K562 (cell line): ENCODE data around the gene ZBTB32. TPM values are rescaled to one million over a fixed set of nuclear protein-coding genes. Genes with fewer than 3 reads are reported as not detected.

Source experiments
- ATAC-seq: fragments of 200-7000 bp; cut with Tn5 transposase; 3 replicates; pipeline ENCODE4 v1.9.1; 2020; ENCODE audit warnings: moderate library complexity
- BruUV-seq: library from RNA; stranded (reverse); fragments of 400-500 nt; replicated peaks from 2 replicates; lab custom pipeline; 2021; lab: Mats Ljungman, UMichigan
- CTCF ChIA-PET: fragments of 300-600 bp; formaldehyde crosslinking; extraction: SDS; loops from one replicate; lab custom pipeline; 2021; ENCODE audit warnings: low intra/inter-chr PET ratio; lab: Yijun Ruan, JAX
- POLR2A ChIA-PET: fragments of 300-600, 350-650 bp; sonication (Branson Sonifier 250); formaldehyde crosslinking; extraction: SDS; loops from one replicate; lab custom pipeline; 2021; ENCODE audit warnings: antibody characterized with exemption, inconsistent platforms; lab: Yijun Ruan, JAX
- DNase-seq, 4 experiments: peaks; one replicate each; pipeline versions ENCODE4 v3.0.0 to v3.0.0-alpha.2; 2011 to 2018; ENCODE audit warnings: low spot score in 3 of 4, mixed read lengths in 3 of 4; ENCODE audit errors: extremely low read depth in 1 of 4
- FAIRE-seq: peaks from 2 replicates; lab custom pipeline; 2011; peaks lifted over from hg19 to GRCh38; lab: Jason Lieb, UNC
- H2AFZ ChIP-seq: 2 replicates; pipeline ENCODE4 v1.6.0; 2011; ENCODE audit warnings: low read depth, low read length, control low read depth, inconsistent platforms
- H3K27ac ChIP-seq: fragments of 200-600 bp; 3 replicates; pipeline ENCODE4 v1.8.0; 2011; ENCODE audit warnings: low read depth, mild to moderate bottlenecking, control low read depth, inconsistent platforms, low read length, moderate library complexity, mixed read lengths; ENCODE audit errors: extremely low read depth
- H3K27me3 ChIP-seq, 2 experiments: fragments of 300-600 bp in 1 of 2; 2 replicates in 1 of 2; 3 replicates in 1 of 2; pipeline versions ENCODE4 v1.6.0 to v1.8.0; 2011; ENCODE audit warnings: inconsistent platforms in 2 of 2, low read length in 2 of 2, mild to moderate bottlenecking in 1 of 2, mixed read lengths in 1 of 2, moderate library complexity in 1 of 2; ENCODE audit not compliant: control insufficient read depth in 2 of 2, insufficient read depth in 2 of 2
- H3K36me3 ChIP-seq: fragments of 300-600 bp; 3 replicates; pipeline ENCODE4 v1.8.0; 2011; ENCODE audit warnings: mild to moderate bottlenecking, low read length, inconsistent platforms; ENCODE audit not compliant: control insufficient read depth, insufficient read depth
- H3K4me1 ChIP-seq, 2 experiments: fragments of 200-600 bp in 1 of 2; replicated peaks in 1 of 2; 2 replicates in 1 of 2; 3 replicates in 1 of 2; pipeline versions ENCODE4 v1.5.1 to v1.8.0; 2011; ENCODE audit warnings: inconsistent platforms in 2 of 2, low read length in 2 of 2, mild to moderate bottlenecking in 1 of 2, mixed read lengths in 1 of 2, moderate library complexity in 1 of 2; ENCODE audit not compliant: control insufficient read depth in 2 of 2, insufficient read depth in 2 of 2
- H3K4me2 ChIP-seq: 2 replicates; pipeline ENCODE4 v1.6.1; 2011; ENCODE audit warnings: low read length, control low read depth, inconsistent platforms, mixed read lengths; ENCODE audit not compliant: insufficient read depth
- H3K4me3 ChIP-seq: fragments of 200-600 bp; sonication (generic), shearing (Covaris generic); 2 replicates; pipeline ENCODE4 v1.5.1; 2016; ENCODE audit warnings: control low read depth, inconsistent platforms
- H3K79me2 ChIP-seq: fragments of 200-600 bp; 3 replicates; pipeline ENCODE4 v1.8.0; 2011; ENCODE audit warnings: low read length, inconsistent platforms; ENCODE audit not compliant: control insufficient read depth, insufficient read depth
- H3K9ac ChIP-seq, 2 experiments: 2 replicates each; pipeline versions ENCODE4 v1.6.0 to v1.6.1; 2011; ENCODE audit warnings: low read depth in 2 of 2, low read length in 2 of 2, control low read depth in 1 of 2, inconsistent platforms in 1 of 2, mild to moderate bottlenecking in 1 of 2, mixed read lengths in 1 of 2; ENCODE audit not compliant: insufficient read depth in 1 of 2
- H3K9me1 ChIP-seq: one replicate; pipeline ENCODE4 v1.6.0; 2011; ENCODE audit warnings: inconsistent platforms, mild to moderate bottlenecking, low read length, moderate library complexity; ENCODE audit not compliant: control insufficient read depth, insufficient read depth
- H3K9me3 ChIP-seq: replicated peaks from 2 replicates; pipeline ENCODE4 v1.5.1; 2011; ENCODE audit warnings: low read depth, low read length, inconsistent platforms; ENCODE audit not compliant: control insufficient read depth, insufficient read depth
- H4K20me1 ChIP-seq: replicated peaks from 2 replicates; pipeline ENCODE4 v1.6.1; 2011; ENCODE audit warnings: low read length, inconsistent platforms, mixed read lengths; ENCODE audit not compliant: control insufficient read depth, insufficient read depth
- RBBP5 ChIP-seq: fragments of 200-600 bp; sonication (generic); IDR thresholded peaks from 2 replicates; pipeline ENCODE4 v1.6.1; 2012; ENCODE audit warnings: borderline replicate concordance, mild to moderate bottlenecking, low read length, control low read depth, inconsistent platforms; ENCODE audit not compliant: insufficient read depth, poor library complexity, severe bottlenecking
- ZBTB7A ChIP-seq: IDR thresholded peaks from 2 replicates; pipeline ENCODE4 v1.6.1; 2011; ENCODE audit warnings: low read depth, mild to moderate bottlenecking, low read length, moderate library complexity, borderline replicate concordance; ENCODE audit not compliant: control insufficient read depth
- WGBS: fragments of 100-300 bp; shearing (Covaris generic); methylation state at CpG from one replicate; pipeline ENCODE4 v1.1.6; 2016; ENCODE audit warnings: low coverage, mixed read lengths; ENCODE audit not compliant: insufficient coverage; ENCODE audit errors: missing lambda C conversion rate; 5-methylcytosine and 5-hydroxymethylcytosine counted together
- in situ Hi-C: fragments of 300-500 bp; cut with MboI; formaldehyde crosslinking; loops from 4 replicates; pipeline ENCODE4 v1.15.0; 2018; ENCODE audit warnings: inconsistent platforms, mixed read lengths
- intact Hi-C: fragments of 100-400 bp; cut with micrococcal nuclease; formaldehyde crosslinking; loops from 2 replicates; pipeline ENCODE4 v1.14.2; 2022
- polyA plus RNA-seq, 8 experiments: library from polyadenylated mRNA; depleted of rRNA in 4 of 8; stranded (reverse) in 5 of 8; unstranded in 3 of 8; fragments of >200 nt; fragmentation: Nextera tagmentation in 2 of 8; fragmentation: Illumina TruSeq in 1 of 8; extraction: Ambion mirVana in 2 of 8; extraction: Trizol in 1 of 8; gene quantifications; 2 replicates each; pipeline versions ENCODE4 v1.2.1 to v1.2.3, GENCODE V29; 2011 to 2014; ENCODE audit warnings: inconsistent platforms in 1 of 8, missing spikeins in 1 of 8
- total RNA-seq, 7 experiments: library from RNA; depleted of rRNA in 6 of 7; stranded (reverse); fragments of >200 nt in 6 of 7; fragmentation: Illumina TruSeq in 2 of 7; extraction: Trizol in 2 of 7; gene quantifications; 2 replicates each; pipeline versions ENCODE4 v1.2.1 to v1.2.3, GENCODE V29; 2011 to 2021; ENCODE audit warnings: low replicate concordance in 1 of 7
- TF ChIP-seq, protein P1 (sequence below), 2 experiments: fragments of 450-650 bp; IDR thresholded peaks; 2 replicates each; pipeline ENCODE4 v1.6.1; 2016
- TF ChIP-seq, protein P2 (sequence below): sonication (generic); formaldehyde crosslinking; IDR thresholded peaks from 2 replicates; pipeline ENCODE4 v1.8.1; 2023; ENCODE audit warnings: mild to moderate bottlenecking, missing genetic modification reagents

The ZBTB32 gene
- total and polyA plus RNA-seq, 9 of the 15 experiments (the other 6 are each of a cell fraction or from before 2014, with no cell fraction given), result 0.20 TPM; not detected in 8

DNA sequence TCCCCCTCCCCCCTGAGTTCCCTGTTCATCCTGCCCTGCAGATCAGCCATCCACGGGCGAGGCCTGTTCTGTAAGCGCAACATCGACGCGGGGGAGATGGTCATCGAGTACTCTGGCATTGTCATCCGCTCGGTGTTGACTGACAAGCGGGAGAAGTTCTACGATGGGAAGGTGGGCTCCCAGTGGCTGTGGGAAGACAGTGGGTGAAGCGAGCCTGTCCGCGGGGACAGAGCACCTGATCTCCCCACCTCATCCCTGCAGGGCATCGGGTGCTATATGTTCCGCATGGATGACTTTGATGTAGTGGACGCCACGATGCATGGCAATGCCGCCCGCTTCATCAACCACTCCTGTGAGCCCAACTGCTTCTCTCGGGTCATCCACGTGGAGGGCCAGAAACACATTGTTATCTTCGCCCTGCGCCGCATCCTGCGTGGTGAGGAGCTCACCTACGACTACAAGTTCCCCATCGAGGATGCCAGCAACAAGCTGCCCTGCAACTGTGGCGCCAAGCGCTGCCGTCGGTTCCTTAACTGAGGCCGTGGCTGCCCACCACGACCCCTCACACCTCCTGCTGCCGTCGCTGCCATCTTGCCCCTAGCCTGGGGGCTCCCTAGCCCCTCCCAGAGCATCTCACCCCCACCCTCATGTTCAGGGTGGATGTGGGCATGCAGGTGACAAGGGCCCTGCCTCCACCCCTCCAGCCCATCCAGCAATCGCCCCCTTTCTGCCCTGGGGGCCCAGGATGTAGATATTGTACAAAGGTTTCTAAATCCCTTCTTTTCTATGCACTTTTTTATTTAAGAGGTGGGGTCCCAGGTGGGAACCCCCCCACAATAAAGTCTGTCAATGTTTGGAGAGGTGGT is 33.9 kb downstream of the ZBTB32 start:
- H3K27ac ChIP-seq, result no peak overlapping the region
- DNase-seq (no peak), ATAC-seq (no peak), FAIRE-seq (no peak)
- intact Hi-C loops, result no loop called here
- no peaks in the 10 kb centered on the region for H3K9me3 ChIP-seq
- no peaks in the 10 kb centered on the region for H4K20me1 ChIP-seq
- peaks cover 70% of the 10 kb centered on the region; the same call in 2 of the 3 replicates for H3K36me3 ChIP-seq
- TSS peak; percentile 47 for BruUV-seq
- ChIA-PET CTCF (no interaction called here), POLR2A (interaction anchor here (1.4 to 2.7 kb wide), 3 partner anchors 10 to 18 kb away, joined by 5 to 19 read pairs (median 7); no protein-coding TSS in a partner anchor)
- no peak overlapping the region for H3K4me2 ChIP-seq
- H2AFZ ChIP-seq, result no peak overlapping the region
- H3K79me2 ChIP-seq, result no peaks in the 10 kb centered on the region; the same call in 2 of the 3 replicates
- no peak overlapping the region for H3K4me3 ChIP-seq
- peak overlapping the region in 1 of 2 experiments; percentile 21; a peak in 1 of 4 replicates for H3K9ac ChIP-seq
- in situ Hi-C loops, result no loop called here
- no peaks in the 10 kb centered on the region for H3K27me3 ChIP-seq
- TF ChIP-seq RBBP5 (no peak), ZBTB7A (0 out of 2 replicates have a peak, but pooled peaks have one; percentile 15)
- TF ChIP-seq, protein P1, sequence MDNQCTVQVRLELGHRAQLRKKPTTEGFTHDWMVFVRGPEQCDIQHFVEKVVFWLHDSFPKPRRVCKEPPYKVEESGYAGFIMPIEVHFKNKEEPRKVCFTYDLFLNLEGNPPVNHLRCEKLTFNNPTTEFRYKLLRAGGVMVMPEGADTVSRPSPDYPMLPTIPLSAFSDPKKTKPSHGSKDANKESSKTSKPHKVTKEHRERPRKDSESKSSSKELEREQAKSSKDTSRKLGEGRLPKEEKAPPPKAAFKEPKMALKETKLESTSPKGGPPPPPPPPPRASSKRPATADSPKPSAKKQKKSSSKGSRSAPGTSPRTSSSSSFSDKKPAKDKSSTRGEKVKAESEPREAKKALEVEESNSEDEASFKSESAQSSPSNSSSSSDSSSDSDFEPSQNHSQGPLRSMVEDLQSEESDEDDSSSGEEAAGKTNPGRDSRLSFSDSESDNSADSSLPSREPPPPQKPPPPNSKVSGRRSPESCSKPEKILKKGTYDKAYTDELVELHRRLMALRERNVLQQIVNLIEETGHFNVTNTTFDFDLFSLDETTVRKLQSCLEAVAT (IDR thresholded peaks at IDR 0.05), result peak in 1 of 2 experiments; percentile 55; a peak in 1 of 4 replicates
- TF ChIP-seq, protein P2, sequence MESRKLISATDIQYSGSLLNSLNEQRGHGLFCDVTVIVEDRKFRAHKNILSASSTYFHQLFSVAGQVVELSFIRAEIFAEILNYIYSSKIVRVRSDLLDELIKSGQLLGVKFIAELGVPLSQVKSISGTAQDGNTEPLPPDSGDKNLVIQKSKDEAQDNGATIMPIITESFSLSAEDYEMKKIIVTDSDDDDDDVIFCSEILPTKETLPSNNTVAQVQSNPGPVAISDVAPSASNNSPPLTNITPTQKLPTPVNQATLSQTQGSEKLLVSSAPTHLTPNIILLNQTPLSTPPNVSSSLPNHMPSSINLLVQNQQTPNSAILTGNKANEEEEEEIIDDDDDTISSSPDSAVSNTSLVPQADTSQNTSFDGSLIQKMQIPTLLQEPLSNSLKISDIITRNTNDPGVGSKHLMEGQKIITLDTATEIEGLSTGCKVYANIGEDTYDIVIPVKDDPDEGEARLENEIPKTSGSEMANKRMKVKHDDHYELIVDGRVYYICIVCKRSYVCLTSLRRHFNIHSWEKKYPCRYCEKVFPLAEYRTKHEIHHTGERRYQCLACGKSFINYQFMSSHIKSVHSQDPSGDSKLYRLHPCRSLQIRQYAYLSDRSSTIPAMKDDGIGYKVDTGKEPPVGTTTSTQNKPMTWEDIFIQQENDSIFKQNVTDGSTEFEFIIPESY (CRISPR knock-in tag), result peak; percentile 23; the same call in 1 of the 2 replicates
- peaks cover 15 to 43% of the 10 kb centered on the region in 2 experiments; a peak in 4 of 5 replicates for H3K4me1 ChIP-seq
- H3K9me1 ChIP-seq, result no peaks in the 10 kb centered on the region
- 92% methylated on average over 36 of the region's 37 CpGs for WGBS
